ENCODE data around the gene SOWAHC. TPM values are rescaled to one million over a fixed set of nuclear protein-coding genes. Genes with fewer than 3 reads are reported as not detected.

The SOWAHC gene
- total RNA-seq, 1 donor from 2014 or later = 14.2 TPM

DNA sequence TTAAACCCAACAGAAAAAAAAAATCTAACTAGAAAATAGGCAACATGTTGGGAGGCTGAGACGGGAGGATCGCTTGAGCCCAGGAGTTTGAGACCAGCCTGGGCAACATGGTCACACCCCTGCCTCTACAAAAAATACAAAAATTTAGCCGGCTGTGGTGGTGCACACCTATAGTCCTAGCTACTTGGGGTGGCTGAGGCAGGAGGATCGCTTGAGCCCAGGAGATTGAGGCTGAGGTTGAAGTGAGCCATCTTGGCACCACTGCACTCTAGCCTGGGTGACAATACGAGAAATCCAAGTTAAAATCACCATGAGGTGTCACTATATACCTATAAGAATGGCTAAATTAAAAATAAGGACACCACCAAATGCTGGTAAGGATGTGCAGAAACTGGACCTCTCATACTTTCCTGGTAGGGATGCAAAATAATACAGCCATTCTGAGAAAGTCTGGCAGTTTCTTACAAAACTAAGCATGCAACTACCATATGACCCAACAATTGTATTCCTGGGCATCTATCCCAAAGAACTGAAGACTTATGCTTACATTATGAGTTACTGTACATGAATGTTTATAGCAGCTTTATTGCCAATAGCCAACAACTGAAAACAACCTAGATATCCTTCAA, 2.6 kb upstream of the SOWAHC start:
- H3K27me3 Mint-ChIP-seq (ENCODE audit: low read depth) = no peaks in the 10 kb centered on the region
- H3K9me3 Mint-ChIP-seq (ENCODE audit: low read depth) = no peaks in the 10 kb centered on the region
- H3K4me1 Mint-ChIP-seq (ENCODE audit: low read depth) = peaks cover 74% of the 10 kb centered on the region
- peak overlapping the region; percentile 97 for H3K27ac Mint-ChIP-seq (ENCODE audit: unreplicated experiment)
- no peak for DNase-seq (ENCODE audit: low spot score)
- H3K36me3 Mint-ChIP-seq (ENCODE audit: low read depth) = no peaks in the 10 kb centered on the region
- TF ChIP-seq, protein P1, sequence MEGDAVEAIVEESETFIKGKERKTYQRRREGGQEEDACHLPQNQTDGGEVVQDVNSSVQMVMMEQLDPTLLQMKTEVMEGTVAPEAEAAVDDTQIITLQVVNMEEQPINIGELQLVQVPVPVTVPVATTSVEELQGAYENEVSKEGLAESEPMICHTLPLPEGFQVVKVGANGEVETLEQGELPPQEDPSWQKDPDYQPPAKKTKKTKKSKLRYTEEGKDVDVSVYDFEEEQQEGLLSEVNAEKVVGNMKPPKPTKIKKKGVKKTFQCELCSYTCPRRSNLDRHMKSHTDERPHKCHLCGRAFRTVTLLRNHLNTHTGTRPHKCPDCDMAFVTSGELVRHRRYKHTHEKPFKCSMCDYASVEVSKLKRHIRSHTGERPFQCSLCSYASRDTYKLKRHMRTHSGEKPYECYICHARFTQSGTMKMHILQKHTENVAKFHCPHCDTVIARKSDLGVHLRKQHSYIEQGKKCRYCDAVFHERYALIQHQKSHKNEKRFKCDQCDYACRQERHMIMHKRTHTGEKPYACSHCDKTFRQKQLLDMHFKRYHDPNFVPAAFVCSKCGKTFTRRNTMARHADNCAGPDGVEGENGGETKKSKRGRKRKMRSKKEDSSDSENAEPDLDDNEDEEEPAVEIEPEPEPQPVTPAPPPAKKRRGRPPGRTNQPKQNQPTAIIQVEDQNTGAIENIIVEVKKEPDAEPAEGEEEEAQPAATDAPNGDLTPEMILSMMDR (IDR thresholded peaks at IDR 0.05) = peak; percentile 54
- peak overlapping the region; percentile 90 for H3K4me3 Mint-ChIP-seq (ENCODE audit: unreplicated experiment)

DNA sequence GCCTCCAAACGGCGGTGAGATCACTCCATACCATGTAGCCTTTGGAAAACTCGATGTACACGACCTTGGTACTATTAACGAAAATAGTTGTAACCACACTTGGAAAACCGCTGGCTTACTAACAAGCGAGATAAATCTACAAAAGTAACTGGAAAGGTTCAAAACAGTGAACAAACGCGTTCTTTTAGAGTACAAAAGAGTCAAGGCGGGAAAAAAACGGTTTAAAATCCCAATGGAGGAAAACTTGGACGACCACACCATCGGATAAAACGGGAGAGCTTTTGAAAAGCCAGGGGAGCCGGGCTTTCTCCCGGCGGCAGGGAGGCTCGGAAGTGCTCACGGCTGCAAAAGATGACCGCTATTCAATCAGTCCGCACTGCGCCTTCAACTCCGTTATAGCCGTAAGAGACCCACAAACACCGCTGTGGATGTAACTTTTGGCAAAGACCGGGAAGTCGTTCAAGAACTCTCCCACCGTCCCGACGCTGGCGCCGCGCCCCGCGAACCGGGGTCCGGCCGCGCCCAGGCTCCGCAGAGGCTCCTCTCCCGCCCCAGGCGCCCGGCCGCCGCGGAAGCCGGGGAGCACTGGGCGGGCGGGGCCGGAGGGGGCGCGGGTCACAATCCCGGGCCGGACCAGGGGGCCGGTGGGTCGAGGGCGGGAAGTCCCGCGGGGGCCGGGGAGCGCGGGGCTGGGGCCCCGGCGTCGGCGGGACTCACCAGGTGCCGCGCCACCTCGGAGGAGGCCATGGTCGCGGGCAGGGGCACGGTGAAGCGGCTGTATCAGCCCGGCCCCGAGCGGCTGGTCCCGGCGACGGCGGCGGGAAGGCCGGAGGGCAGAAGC, 863 bp upstream of the SOWAHC start:
- TF ChIP-seq, protein P1 (IDR thresholded peaks at IDR 0.05) = no peak
- H3K36me3 Mint-ChIP-seq (ENCODE audit: low read depth) = no peaks in the 10 kb centered on the region
- no peaks in the 10 kb centered on the region for H3K9me3 Mint-ChIP-seq (ENCODE audit: low read depth)
- peaks cover 71% of the 10 kb centered on the region for H3K4me1 Mint-ChIP-seq (ENCODE audit: low read depth)
- no peaks in the 10 kb centered on the region for H3K27me3 Mint-ChIP-seq (ENCODE audit: low read depth)
- no peak for DNase-seq (ENCODE audit: low spot score)
- peak overlapping the region; percentile 97 for H3K27ac Mint-ChIP-seq (ENCODE audit: unreplicated experiment)
- H3K4me3 Mint-ChIP-seq (ENCODE audit: unreplicated experiment) = peak overlapping the region; percentile 90

DNA sequence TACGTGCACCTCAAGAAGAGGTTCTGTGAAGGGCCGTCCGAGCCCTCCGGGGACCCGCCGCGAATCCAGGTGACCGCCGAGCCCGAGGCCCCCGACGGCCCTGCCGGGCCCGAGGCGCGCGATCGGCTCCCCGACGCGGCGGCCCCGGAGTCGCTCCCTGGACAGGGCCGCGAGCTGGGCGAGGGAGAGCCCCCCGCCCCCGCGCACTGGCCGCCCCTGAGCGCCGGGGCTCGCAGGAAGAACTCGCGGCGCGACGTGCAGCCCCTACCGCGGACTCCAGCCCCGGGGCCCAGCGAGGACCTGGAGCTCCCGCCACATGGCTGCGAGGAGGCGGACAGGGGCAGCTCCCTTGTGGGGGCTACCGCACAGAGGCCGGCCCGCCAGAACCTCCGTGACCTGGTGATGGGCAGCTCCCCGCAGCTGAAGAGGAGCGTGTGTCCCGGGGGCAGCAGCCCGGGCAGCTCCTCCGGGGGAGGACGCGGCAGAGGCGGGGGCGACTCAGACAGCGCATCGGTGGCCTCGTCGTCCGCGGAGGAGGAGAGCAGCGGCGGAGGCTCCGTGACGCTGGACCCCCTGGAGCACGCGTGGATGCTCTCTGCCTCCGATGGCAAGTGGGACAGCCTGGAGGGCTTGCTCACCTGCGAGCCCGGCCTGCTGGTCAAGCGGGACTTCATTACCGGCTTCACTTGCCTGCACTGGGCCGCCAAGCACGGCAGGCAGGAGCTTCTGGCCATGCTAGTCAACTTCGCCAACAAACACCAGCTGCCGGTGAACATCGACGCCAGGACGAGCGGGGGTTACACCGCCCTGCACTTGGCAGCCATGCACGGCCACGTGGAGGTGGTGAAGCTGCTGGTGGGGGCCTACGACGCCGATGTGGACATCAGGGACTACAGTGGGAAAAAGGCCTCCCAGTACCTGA, 812 bp downstream of the SOWAHC start:
- DNase-seq (ENCODE audit: low spot score) = peak; percentile 92
- no peaks in the 10 kb centered on the region for H3K36me3 Mint-ChIP-seq (ENCODE audit: low read depth)
- TF ChIP-seq, protein P1 (IDR thresholded peaks at IDR 0.05) = peak; percentile 4
- H3K4me1 Mint-ChIP-seq (ENCODE audit: low read depth) = peaks cover 55% of the 10 kb centered on the region
- no peaks in the 10 kb centered on the region for H3K27me3 Mint-ChIP-seq (ENCODE audit: low read depth)
- H3K4me3 Mint-ChIP-seq (ENCODE audit: unreplicated experiment) = peak overlapping the region; percentile 71
- no peak overlapping the region for H3K27ac Mint-ChIP-seq (ENCODE audit: unreplicated experiment)
- no peaks in the 10 kb centered on the region for H3K9me3 Mint-ChIP-seq (ENCODE audit: low read depth)

DNA sequence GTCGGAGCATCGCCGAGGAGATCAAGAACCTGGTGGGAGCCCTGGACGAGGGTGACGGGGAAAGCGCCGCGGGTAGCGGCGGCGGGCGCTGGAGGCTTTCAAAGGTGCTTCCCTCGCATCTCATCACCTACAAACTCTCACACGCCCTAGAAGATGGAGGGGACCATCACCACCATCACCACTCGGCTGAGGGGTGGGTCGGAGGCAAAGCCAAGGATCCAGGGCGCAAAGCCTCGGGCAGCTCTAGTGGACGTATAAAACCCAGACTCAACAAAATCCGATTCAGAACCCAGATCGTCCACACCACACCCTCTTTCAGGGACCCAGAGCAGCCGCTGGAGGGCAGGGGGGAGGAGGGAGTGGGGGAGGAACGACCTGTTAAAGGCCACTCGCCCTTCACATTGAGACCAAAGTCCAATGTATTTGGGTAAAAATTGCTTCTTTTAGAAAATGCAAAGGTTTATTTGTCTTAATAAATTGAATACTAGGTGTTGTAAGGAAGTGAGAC, 1.5 kb downstream of the SOWAHC start:
- H3K4me1 Mint-ChIP-seq (ENCODE audit: low read depth) = peaks cover 52% of the 10 kb centered on the region
- DNase-seq (ENCODE audit: low spot score) = no peak
- no peaks in the 10 kb centered on the region for H3K36me3 Mint-ChIP-seq (ENCODE audit: low read depth)
- H3K27me3 Mint-ChIP-seq (ENCODE audit: low read depth) = no peaks in the 10 kb centered on the region
- TF ChIP-seq, protein P1 (IDR thresholded peaks at IDR 0.05) = peak; percentile 34
- peak overlapping the region; percentile 71 for H3K4me3 Mint-ChIP-seq (ENCODE audit: unreplicated experiment)
- no peaks in the 10 kb centered on the region for H3K9me3 Mint-ChIP-seq (ENCODE audit: low read depth)
- peak overlapping the region; percentile 12 for H3K27ac Mint-ChIP-seq (ENCODE audit: unreplicated experiment)
